GM12878 (cell line): ENCODE data around the gene PFN4. TPM values are rescaled to one million over a fixed set of nuclear protein-coding genes. Genes with fewer than 3 reads are reported as not detected.

Experiments
- ATAC-seq: fragments of 200-7000 bp; cut with Tn5 transposase; 3 replicates; pipeline ENCODE4 v1.9.1; 2020; ENCODE audit warnings: mild to moderate bottlenecking, moderate library complexity
- BruUV-seq: library from RNA; stranded (reverse); fragments of 400-500 nt; replicated peaks from 2 replicates; lab custom pipeline; 2021; lab: Mats Ljungman, UMichigan
- CTCF ChIA-PET: fragments of 300-600 bp; sonication (Branson Sonifier 250); formaldehyde crosslinking; extraction: SDS; loops from one replicate; lab custom pipeline; 2021; ENCODE audit warnings: inconsistent platforms; lab: Yijun Ruan, JAX
- POLR2A ChIA-PET: fragments of 350-600 bp; formaldehyde crosslinking; extraction: SDS; loops from one replicate; lab custom pipeline; 2021; ENCODE audit warnings: inconsistent platforms; lab: Charles Lee
- RAD21 ChIA-PET: fragments of 300-600 bp; sonication (Branson Sonifier 250); formaldehyde crosslinking; loops from one replicate; lab custom pipeline; 2023; ENCODE audit warnings: antibody characterized with exemption; ENCODE audit not compliant: unreplicated experiment; lab: Charles Lee
- SMC1A ChIA-PET: fragments of 300-600 bp; sonication (Branson Sonifier 250); formaldehyde crosslinking; loops from one replicate; lab custom pipeline; 2023; ENCODE audit not compliant: unreplicated experiment, uncharacterized antibody; lab: Charles Lee
- DNase-seq: peaks from one replicate; pipeline ENCODE4 v3.0.0-alpha.2; 2011; ENCODE audit warnings: low read depth, low spot score
- FAIRE-seq: peaks from 3 replicates; lab custom pipeline; 2011; peaks lifted over from hg19 to GRCh38; lab: Jason Lieb, UNC
- H2AFZ ChIP-seq: 2 replicates; pipeline ENCODE4 v1.6.0; 2011; ENCODE audit warnings: low read depth, low read length, control low read depth; ENCODE audit not compliant: control insufficient read depth
- H3K27ac ChIP-seq: 2 replicates; pipeline ENCODE4 v1.5.1; 2011; ENCODE audit warnings: control low read depth; ENCODE audit not compliant: control insufficient read depth, insufficient read depth
- H3K27me3 ChIP-seq, 2 experiments: replicated peaks in 1 of 2; 2 replicates each; pipeline versions ENCODE4 v1.6.0 to v1.6.1; 2011; ENCODE audit warnings: low read length in 1 of 2; ENCODE audit not compliant: control insufficient read depth in 2 of 2, insufficient read depth in 2 of 2
- H3K36me3 ChIP-seq, 2 experiments: 2 replicates each; pipeline ENCODE4 v1.5.1; 2011; ENCODE audit warnings: low read length in 1 of 2; ENCODE audit not compliant: control insufficient read depth in 2 of 2, insufficient read depth in 2 of 2
- H3K4me1 ChIP-seq: 2 replicates; pipeline ENCODE4 v1.6.1; 2011; ENCODE audit warnings: mild to moderate bottlenecking, low read length, moderate library complexity, mixed read lengths; ENCODE audit not compliant: control insufficient read depth, insufficient read depth
- H3K4me2 ChIP-seq: 2 replicates; pipeline ENCODE4 v1.6.0; 2011; ENCODE audit warnings: control low read depth; ENCODE audit not compliant: control insufficient read depth, insufficient read depth
- H3K4me3 ChIP-seq: fragments of 200-600 bp; sonication (generic); 2 replicates; pipeline ENCODE4 v1.5.1; 2016
- H3K79me2 ChIP-seq: 2 replicates; pipeline ENCODE4 v1.6.0; 2011; ENCODE audit warnings: low read length; ENCODE audit not compliant: control insufficient read depth, insufficient read depth
- H3K9ac ChIP-seq: 2 replicates; pipeline ENCODE4 v1.8.0; 2011; ENCODE audit warnings: low read length, control low read depth, mixed read lengths; ENCODE audit not compliant: control insufficient read depth, insufficient read depth
- H3K9me3 ChIP-seq: replicated peaks from 3 replicates; pipeline ENCODE4 v1.5.1; 2011; ENCODE audit warnings: mild to moderate bottlenecking, low read length; ENCODE audit not compliant: control insufficient read depth, insufficient read depth
- H4K20me1 ChIP-seq: 2 replicates; pipeline ENCODE4 v1.6.0; 2011; ENCODE audit not compliant: control insufficient read depth, insufficient read depth
- BRCA1 ChIP-seq: IDR thresholded peaks from 2 replicates; pipeline ENCODE4 v1.6.1; 2011; ENCODE audit warnings: low read depth, low read length, improper control_type of control experiment
- CEBPZ ChIP-seq: fragments of 150-350 bp; IDR thresholded peaks from 2 replicates; pipeline ENCODE4 v1.6.1; 2016; ENCODE audit warnings: low read depth, low read length
- FOXK2 ChIP-seq: fragments of 450-650 bp; IDR thresholded peaks from 2 replicates; pipeline ENCODE4 v1.6.1; 2017; ENCODE audit warnings: mild to moderate bottlenecking, moderate library complexity
- HSF1 ChIP-seq: fragments of 150-350 bp; IDR thresholded peaks from 2 replicates; pipeline ENCODE4 v1.6.1; 2014; ENCODE audit warnings: mild to moderate bottlenecking, low read depth, low read length
- NKRF ChIP-seq: fragments of 450-650 bp; conservative IDR thresholded peaks from 2 replicates; pipeline ENCODE4 v1.6.1; 2017; ENCODE audit warnings: mild to moderate bottlenecking, moderate library complexity
- NR2C1 ChIP-seq: fragments of 450-650 bp; IDR thresholded peaks from 2 replicates; pipeline ENCODE4 v1.6.1; 2017; ENCODE audit warnings: antibody characterized with exemption, mild to moderate bottlenecking, moderate library complexity
- NRF1 ChIP-seq: conservative IDR thresholded peaks from 2 replicates; pipeline ENCODE4 v1.6.1; 2011; ENCODE audit warnings: mild to moderate bottlenecking, low read depth, low read length, improper control_type of control experiment
- RUNX3 ChIP-seq: IDR thresholded peaks from 2 replicates; pipeline ENCODE4 v1.6.1; 2012; ENCODE audit warnings: low read length, inconsistent platforms
- SREBF2 ChIP-seq: IDR thresholded peaks from 2 replicates; pipeline ENCODE4 v1.6.1; 2012; ENCODE audit warnings: mild to moderate bottlenecking, low read length
- SUZ12 ChIP-seq: fragments of 200-600 bp; sonication (generic); IDR thresholded peaks from one replicate; pipeline ENCODE4 v1.6.1; 2018; ENCODE audit warnings: antibody characterized with exemption, mild to moderate bottlenecking; ENCODE audit not compliant: unreplicated experiment
- ZBTB4 ChIP-seq: fragments of 450-650 bp; formaldehyde crosslinking; IDR thresholded peaks from 2 replicates; pipeline ENCODE4 v1.4.0; 2022; ENCODE audit warnings: mild to moderate bottlenecking, moderate library complexity
- WGBS: methylation state at CpG from one replicate; pipeline ENCODE4 v1.1.6; 2016; ENCODE audit warnings: low lambda C conversion rate; ENCODE audit not compliant: insufficient replicate concordance, insufficient coverage; ENCODE audit errors: missing lambda C conversion rate; 5-methylcytosine and 5-hydroxymethylcytosine counted together
- in situ Hi-C: fragments of 300-500 bp; cut with MboI; formaldehyde crosslinking; loops from 9 replicates; pipeline ENCODE4 v1.14.3; 2018; ENCODE audit warnings: mixed read lengths
- intact Hi-C: fragments of 100-400 bp; cut with micrococcal nuclease; formaldehyde crosslinking; loops from one replicate; pipeline ENCODE4 v1.14.2; 2022; ENCODE audit not compliant: unreplicated experiment
- polyA plus RNA-seq, 11 experiments: library from polyadenylated mRNA; depleted of rRNA in 4 of 11; unstranded in 6 of 11; stranded (reverse) in 5 of 11; fragments of >200 nt; fragmentation: Nextera tagmentation in 4 of 11; fragmentation: Illumina TruSeq in 1 of 11; extraction: Ambion mirVana in 4 of 11; extraction: Trizol in 1 of 11; gene quantifications; 1 replicate in 1 of 11; 2 replicates in 10 of 11; pipeline versions ENCODE4 v1.2.1 to v1.2.3, GENCODE V29; 2011 to 2016; ENCODE audit warnings: inconsistent platforms in 2 of 11, missing spikeins in 2 of 11, low read depth in 1 of 11
- total RNA-seq, 4 experiments: library from RNA; depleted of rRNA in 3 of 4; stranded (reverse); fragments of >200 nt in 3 of 4; fragmentation: Illumina TruSeq in 1 of 4; extraction: Trizol in 1 of 4; gene quantifications; 2 replicates each; pipeline versions ENCODE4 v1.2.1 to v1.2.3, GENCODE V29; 2013 to 2021

The PFN4 gene
- total and polyA plus RNA-seq, 10 of the 15 experiments (the other 5 are each of a cell fraction or from before 2014, with no cell fraction given) = 0.12 to 2.1 (median 1.0) TPM

- TF ChIP-seq HSF1 (no peak), FOXK2 (no peak), NR2C1 (no peak), RUNX3 (no peak), NRF1 (no peak)
These were observed 9.4 kb upstream of the PFN4 start (continued) for GRCh38 chr2:24132543-24132942.

- no TSS peak for BruUV-seq
- H3K36me3 ChIP-seq = no peaks in the 10 kb centered on the region
- H4K20me1 ChIP-seq = no peaks in the 10 kb centered on the region
- no peak overlapping the region for H3K9ac ChIP-seq
- no peak overlapping the region for H3K27ac ChIP-seq
- no peak for ATAC-seq
- intact Hi-C loops (no loop called here), in situ Hi-C loops (no loop called here)
- H3K79me2 ChIP-seq = peaks cover 9% of the 10 kb centered on the region
- no peaks in the 10 kb centered on the region for H3K27me3 ChIP-seq
- 45% methylated on average over 1 of the region's 1 CpG for WGBS
- no peak for DNase-seq
- H3K4me2 ChIP-seq = no peak overlapping the region
- ChIA-PET SMC1A (interaction anchor here (0.5 to 0.7 kb wide), 3 partner anchors 91 to 561 kb away, joined by 3 read pairs; no protein-coding TSS in a partner anchor), CTCF (interaction anchor here (0.6 to 3.2 kb wide), 2 partner anchors 17 to 42 kb away, joined by 3 to 16 read pairs; partner anchors contain the start of gene TP53I3), RAD21 (no interaction called here), POLR2A (no interaction called here)
- H3K9me3 ChIP-seq = no peaks in the 10 kb centered on the region
- TF ChIP-seq SUZ12 (no peak), ZBTB4 (CRISPR knock-in tag) (no peak), BRCA1 (no peak), CEBPZ (no peak), SREBF2 (no peak), NRF1 (no peak), NKRF (no peak)
- no peak for FAIRE-seq
- H3K4me3 ChIP-seq = no peak overlapping the region
- H2AFZ ChIP-seq = no peak overlapping the region
- no peaks in the 10 kb centered on the region for H3K4me1 ChIP-seq
These were observed 2.8 kb upstream of the PFN4 start for GRCh38 chr2:24125956-24126355.
